ENCODE data around the gene ZCCHC17. TPM values are rescaled to one million over a fixed set of nuclear protein-coding genes. Genes with fewer than 3 reads are reported as not detected.
A peak's percentile ranks its signal among the peaks of the same experiment; 100 is the strongest.

The ZCCHC17 gene
- total RNA-seq, 1 donor from 2014 or later: 39.2 TPM

GRCh38 chr1:31390071-31390470 is 93.2 kb downstream of the ZCCHC17 start:
- no peak overlapping the region for H3K4me3 ChIP-seq (ENCODE audit: low read depth, low read length)
- DNase-seq (ENCODE audit: low read depth): no peak
- no peak for TF ChIP-seq CTCF (conservative IDR thresholded peaks at IDR 0.05; ENCODE audit: low read depth, low read length)

- DNase-seq (ENCODE audit: low read depth): no peak
- H3K4me3 ChIP-seq (ENCODE audit: low read depth, low read length): no peak overlapping the region
- TF ChIP-seq CTCF (conservative IDR thresholded peaks at IDR 0.05; ENCODE audit: low read depth, low read length): no peak
These were observed 96.6 kb downstream of the ZCCHC17 start for GRCh38 chr1:31393463-31393862.

- peak; percentile 93 for TF ChIP-seq CTCF (conservative IDR thresholded peaks at IDR 0.05; ENCODE audit: low read depth, low read length)
- peak overlapping the region; percentile 42 for H3K4me3 ChIP-seq (ENCODE audit: low read depth, low read length)
- DNase-seq (ENCODE audit: low read depth): no peak
These were observed 97.9 kb downstream of the ZCCHC17 start for GRCh38 chr1:31394584-31395193.

- DNase-seq (ENCODE audit: low read depth): no peak
- peak; percentile 57 for TF ChIP-seq CTCF (conservative IDR thresholded peaks at IDR 0.05; ENCODE audit: low read depth, low read length)
- no peak overlapping the region for H3K4me3 ChIP-seq (ENCODE audit: low read depth, low read length)
These were observed 100.0 kb downstream of the ZCCHC17 start for GRCh38 chr1:31396633-31397351.

- no peak overlapping the region for H3K4me3 ChIP-seq (ENCODE audit: low read depth, low read length)
- no peak for TF ChIP-seq CTCF (conservative IDR thresholded peaks at IDR 0.05; ENCODE audit: low read depth, low read length)
- DNase-seq (ENCODE audit: low read depth): no peak
These were observed 100.7 kb downstream of the ZCCHC17 start for GRCh38 chr1:31397360-31398095.

- no peak for TF ChIP-seq CTCF (conservative IDR thresholded peaks at IDR 0.05; ENCODE audit: low read depth, low read length)
- no peak overlapping the region for H3K4me3 ChIP-seq (ENCODE audit: low read depth, low read length)
- DNase-seq (ENCODE audit: low read depth): no peak
These were observed 101.4 kb downstream of the ZCCHC17 start for GRCh38 chr1:31398246-31398645.
